Uterus (tissue), 2 donors: Measurements from ENCODE around the gene DEFB121.

Experiments
- POLR2A ChIP-seq, 2 donors: fragments of 450-650 bp; IDR thresholded peaks; one replicate each; pipeline ENCODE4 v1.6.1; 2016; ENCODE audit warnings: antibody characterized with exemption in 2 of 2, mild to moderate bottlenecking in 1 of 2, moderate library complexity in 1 of 2
- TF ChIP-seq, protein P1 (sequence below), 4 experiments: fragments of 200-600 bp in 2 of 4; fragments of 450-650 bp in 2 of 4; sonication (generic) in 2 of 4; IDR thresholded peaks; one replicate each; pipeline ENCODE4 v1.5.1; 2016 to 2019; ENCODE audit warnings: antibody characterized with exemption in 4 of 4, mild to moderate bottlenecking in 2 of 4, moderate library complexity in 1 of 4

GRCh38 chr20:31363295-31363694, 42.7 kb downstream of the DEFB121 start:
- TF ChIP-seq, protein P1, sequence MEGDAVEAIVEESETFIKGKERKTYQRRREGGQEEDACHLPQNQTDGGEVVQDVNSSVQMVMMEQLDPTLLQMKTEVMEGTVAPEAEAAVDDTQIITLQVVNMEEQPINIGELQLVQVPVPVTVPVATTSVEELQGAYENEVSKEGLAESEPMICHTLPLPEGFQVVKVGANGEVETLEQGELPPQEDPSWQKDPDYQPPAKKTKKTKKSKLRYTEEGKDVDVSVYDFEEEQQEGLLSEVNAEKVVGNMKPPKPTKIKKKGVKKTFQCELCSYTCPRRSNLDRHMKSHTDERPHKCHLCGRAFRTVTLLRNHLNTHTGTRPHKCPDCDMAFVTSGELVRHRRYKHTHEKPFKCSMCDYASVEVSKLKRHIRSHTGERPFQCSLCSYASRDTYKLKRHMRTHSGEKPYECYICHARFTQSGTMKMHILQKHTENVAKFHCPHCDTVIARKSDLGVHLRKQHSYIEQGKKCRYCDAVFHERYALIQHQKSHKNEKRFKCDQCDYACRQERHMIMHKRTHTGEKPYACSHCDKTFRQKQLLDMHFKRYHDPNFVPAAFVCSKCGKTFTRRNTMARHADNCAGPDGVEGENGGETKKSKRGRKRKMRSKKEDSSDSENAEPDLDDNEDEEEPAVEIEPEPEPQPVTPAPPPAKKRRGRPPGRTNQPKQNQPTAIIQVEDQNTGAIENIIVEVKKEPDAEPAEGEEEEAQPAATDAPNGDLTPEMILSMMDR (IDR thresholded peaks at IDR 0.05) = no peak
- no peak for TF ChIP-seq POLR2A (IDR thresholded peaks at IDR 0.05)
